Left cardiac atrium (tissue), 4 donors: ENCODE data around the gene LCORL. TPM values are rescaled to one million over a fixed set of nuclear protein-coding genes. Genes with fewer than 3 reads are reported as not detected.
"Not testable (repeated sequence)": the region's sequence is repeated elsewhere in the genome, so short reads cannot be mapped to it uniquely, and the experiment has no call there.

Experiments used
- ATAC-seq, 2 donors: fragments of 200-7000 bp; cut with Tn5 transposase; one replicate each; pipeline ENCODE4 v1.9.1; 2020; ENCODE audit warnings: mild to moderate bottlenecking in 2 of 2, moderate library complexity in 2 of 2
- DNase-seq: peaks from one replicate; pipeline ENCODE4 v3.0.0-alpha.2; 2020
- intact Hi-C, 2 donors: fragments of 100-400 bp; cut with DNase I; formaldehyde crosslinking; loops; one replicate each; pipeline versions ENCODE4 v1.14.1 to v1.15.1; 2022 to 2023
- total RNA-seq, 2 donors: library from RNA; stranded (reverse); fragmentation: NEBNext Ultra II Directional; extraction: Animal tissue kit (Norgen Biotek cat#: 25700); gene quantifications; one replicate each; pipeline ENCODE4 v1.2.1, GENCODE V29; 2021
- donor health status: DM: no; HTN: yes; CAD: no.
- donor health status: DM: no; HTN: yes; CAD: no; lungs with severe emphysema.
- donor health status: DM: yes; HTN: yes; CAD: no.
- donor health status: Dilated cardiomyopathy.

Gene LCORL
- total RNA-seq, 2 donors from 2014 or later: 7.5 to 8.1 TPM

DNA sequence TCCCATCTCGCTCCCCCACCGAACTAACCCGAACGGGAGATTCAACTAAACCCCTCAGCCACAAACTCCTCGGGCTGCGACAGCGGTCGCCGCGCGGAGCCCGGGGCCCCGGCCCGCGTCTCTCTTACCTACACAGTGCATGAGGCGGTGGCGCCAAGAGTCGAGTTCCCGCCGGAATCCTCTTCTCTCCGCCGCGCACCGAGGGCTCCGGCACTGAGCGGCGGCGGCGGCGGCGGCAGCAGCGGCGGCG lies 160 bp downstream of the LCORL start:
- ATAC-seq (peak; percentile 6 to 7), DNase-seq (no peak)
- intact Hi-C loops: loop anchor here in 1 of 2 donors (10.0 kb wide), 1 partner anchor 207 kb away; the partner anchor contains the start of genes DCAF16 and NCAPG

DNA sequence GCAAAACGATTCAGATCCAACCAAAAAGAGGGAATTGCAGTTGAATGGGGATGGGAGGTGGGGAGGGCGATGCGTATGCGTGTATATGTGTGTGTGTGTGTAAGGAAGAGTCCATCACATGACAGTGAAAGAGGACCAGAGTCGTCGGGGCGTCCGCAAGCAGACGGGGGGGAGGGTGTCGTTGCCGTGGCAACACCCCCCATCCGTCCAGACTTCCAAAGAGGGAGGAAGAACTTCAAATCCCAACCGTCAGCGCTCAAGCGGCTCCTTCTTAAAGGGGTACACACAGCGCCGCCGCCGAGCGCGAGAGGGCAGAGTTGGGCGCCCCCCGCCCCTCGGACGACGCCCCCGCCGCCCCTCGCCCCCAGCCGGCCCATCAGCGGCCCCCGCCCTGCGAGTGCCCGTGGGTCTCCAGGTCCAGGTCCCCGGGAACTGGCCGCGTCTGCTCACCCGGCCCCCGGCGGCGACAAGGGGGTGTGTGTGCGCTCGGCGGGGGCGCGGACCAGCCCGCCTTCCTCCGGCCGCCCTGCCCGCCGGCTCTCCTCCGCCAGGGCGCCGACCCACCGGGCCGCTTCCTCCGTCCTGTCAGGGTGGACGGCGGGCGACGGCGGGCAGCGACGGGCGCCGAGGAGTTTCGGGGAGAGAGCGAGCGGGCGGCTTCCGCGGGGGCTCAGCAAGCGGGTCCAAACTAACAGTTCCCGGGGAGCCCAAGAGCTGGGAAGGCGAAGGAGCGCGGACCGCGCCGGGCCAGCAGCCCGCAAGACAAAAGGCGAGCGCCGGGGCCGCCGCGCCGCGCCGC lies 685 bp downstream of the LCORL start:
- intact Hi-C loops: loop anchor here in 1 of 2 donors (10.0 kb wide), 1 partner anchor 206 kb away; the partner anchor contains the start of genes DCAF16 and NCAPG
- DNase-seq: peak; percentile 79
- peak; percentile 47 to 54 for ATAC-seq

DNA sequence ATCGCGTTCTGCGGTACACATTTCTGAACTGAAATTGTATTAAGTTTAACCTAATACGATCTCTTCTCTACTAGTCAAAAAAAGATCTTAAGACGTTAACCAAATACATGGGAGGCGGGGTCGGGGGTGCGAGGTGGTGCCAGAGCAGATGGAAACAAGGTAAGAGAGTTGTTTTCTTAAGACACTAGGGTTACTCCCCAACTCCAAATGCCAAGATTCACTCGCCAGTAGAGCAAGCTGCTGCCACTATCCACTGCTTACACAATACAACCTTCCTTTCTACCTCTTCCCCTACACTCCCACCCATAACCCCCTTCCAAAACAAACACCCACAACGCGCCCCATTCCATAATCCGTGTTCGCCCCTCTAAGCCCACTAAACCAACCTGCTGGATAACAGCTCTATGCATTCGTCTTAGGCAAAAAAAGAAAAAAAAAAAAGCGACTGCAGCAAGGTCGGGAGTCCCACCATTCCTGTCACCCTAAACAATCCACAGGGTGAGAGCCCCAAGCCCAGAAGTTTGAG lies 1.3 kb downstream of the LCORL start:
- intact Hi-C loops: loop anchor here in 1 of 2 donors (10.0 kb wide), 1 partner anchor 205 kb away; the partner anchor contains the start of genes DCAF16 and NCAPG
- DNase-seq: no peak
- ATAC-seq: no peak

DNA sequence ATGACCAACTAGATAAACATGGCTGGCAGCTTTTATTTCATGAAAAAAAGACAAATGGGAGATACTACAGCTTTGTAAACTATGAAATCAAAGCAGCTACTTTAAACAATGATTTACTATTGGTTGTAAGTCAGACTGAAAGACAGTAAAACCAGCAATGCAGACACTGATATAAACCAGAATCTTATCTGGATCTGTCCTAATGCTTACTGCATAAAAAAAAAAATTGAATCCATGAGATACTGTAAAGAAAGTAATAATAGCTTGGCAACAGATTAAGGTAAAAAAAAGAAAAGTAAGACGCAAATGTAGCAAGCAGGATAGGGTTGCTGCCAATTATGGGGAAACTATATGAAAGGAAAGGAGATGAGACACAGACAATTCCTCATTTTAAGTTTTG lies 7.3 kb downstream of the LCORL start:
- ATAC-seq (no peak), DNase-seq (no peak)
- intact Hi-C loops: no loop called here

DNA sequence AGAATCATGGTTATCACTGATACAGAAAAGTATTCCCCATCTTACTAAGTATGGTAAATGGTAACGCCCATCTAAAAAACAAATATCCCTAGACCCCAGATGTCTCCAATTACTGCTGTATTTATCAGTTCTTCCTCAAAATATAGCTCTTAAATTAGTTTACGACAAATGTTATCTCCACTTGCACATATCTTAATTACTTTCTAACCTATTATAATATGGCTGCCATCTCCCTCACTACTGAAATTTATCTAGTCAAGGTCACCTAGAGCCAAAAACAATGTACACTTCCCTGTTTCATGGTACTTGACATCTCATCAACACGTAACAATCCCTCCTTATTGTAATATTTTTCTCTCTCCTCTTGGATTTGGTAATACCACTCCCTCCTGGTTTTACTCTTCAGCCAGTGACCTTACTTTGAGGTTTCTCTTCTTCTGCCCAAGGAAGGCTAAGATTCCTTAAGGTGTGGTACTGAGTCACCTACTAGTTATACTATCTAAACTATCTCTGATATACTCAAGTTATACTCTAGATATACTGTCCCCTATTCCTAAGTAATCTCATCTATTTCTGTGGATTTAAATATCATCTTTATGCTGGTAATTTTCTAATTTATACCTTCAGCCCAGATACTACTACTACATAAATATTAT lies 8.6 kb downstream of the LCORL start:
- DNase-seq (no peak), ATAC-seq (no peak)
- intact Hi-C loops: no loop called here

- DNase-seq: no peak
- peak in 1 of 2 donors; percentile 51 for ATAC-seq
- intact Hi-C loops: no loop called here
Measured at GRCh38 chr4:18012134-18012806, 9.3 kb downstream of the LCORL start.

GRCh38 chr4:18007625-18008024 lies 13.9 kb downstream of the LCORL start:
- intact Hi-C loops: no loop called here
- no peak for ATAC-seq
- DNase-seq: no peak

DNA sequence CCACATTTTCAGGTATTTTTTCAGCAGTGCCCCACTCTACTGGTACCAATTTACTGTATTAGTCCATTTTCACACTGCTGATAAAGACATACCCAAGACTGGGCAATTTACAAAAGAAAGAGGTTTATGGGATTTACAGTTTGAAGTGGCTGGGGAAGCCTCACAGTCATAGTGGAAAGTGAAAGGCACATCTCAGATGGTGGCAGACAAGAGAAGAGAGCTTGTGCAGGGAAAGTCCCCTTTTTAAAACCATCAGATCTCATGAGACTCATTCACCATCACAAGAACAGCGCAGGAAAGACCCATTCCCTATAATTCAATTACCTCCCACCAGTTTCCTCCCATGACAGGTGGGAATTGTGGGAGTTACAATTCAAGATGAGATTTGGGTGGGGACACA lies 15.1 kb downstream of the LCORL start:
- DNase-seq, intact Hi-C loops, ATAC-seq: not testable (repeated sequence)

DNA sequence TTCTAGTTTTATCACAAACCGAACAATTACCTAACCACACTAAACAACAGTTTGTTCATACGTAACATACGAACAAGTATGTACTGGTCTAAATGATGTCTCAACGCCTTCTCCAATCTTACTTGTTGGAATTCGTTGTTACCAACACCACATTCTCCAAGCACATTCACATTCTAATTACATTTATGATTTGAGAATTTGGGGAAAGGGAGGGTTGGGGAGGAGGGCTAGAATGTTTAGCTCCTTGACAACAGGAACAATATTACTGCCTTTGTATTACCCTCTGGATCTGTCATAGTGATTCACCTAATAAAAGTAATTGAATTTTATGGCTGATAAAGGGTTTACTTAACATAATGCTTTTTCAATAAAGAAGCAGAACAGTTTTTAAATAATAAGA lies 24.4 kb downstream of the LCORL start:
- ATAC-seq (no peak), DNase-seq (no peak)
- intact Hi-C loops: no loop called here

- intact Hi-C loops: no loop called here
- no peak for ATAC-seq
- DNase-seq: no peak
Measured at GRCh38 chr4:17995165-17995564, 26.4 kb downstream of the LCORL start.

- intact Hi-C loops: no loop called here
- ATAC-seq: no peak
Measured at GRCh38 chr4:17985832-17986231, 35.7 kb downstream of the LCORL start.

GRCh38 chr4:17981063-17981462 lies 40.5 kb downstream of the LCORL start:
- intact Hi-C loops: no loop called here
- ATAC-seq: no peak
- DNase-seq: no peak

More at GRCh38 chr4:17985832-17986231, 35.7 kb downstream of the LCORL start:
- no peak for DNase-seq

DNA sequence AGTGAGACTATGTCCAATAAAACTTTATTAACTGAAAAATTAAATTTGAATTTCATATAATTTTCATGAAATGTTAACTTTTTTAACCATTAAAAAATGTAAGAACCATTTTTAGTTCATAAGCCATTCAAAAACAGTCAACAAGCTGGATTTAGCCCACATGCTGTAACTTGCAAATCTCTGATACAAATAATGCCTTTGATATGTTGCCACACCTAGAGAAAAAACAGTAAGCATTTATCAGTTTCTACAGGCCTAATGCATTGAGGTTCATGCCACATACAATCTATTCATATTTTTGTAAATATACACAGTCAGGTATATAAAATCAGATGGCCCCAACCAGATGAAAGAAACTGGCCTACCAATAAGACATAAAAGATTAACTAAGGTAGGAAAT lies 52.8 kb downstream of the LCORL start:
- intact Hi-C loops: no loop called here
- DNase-seq (no peak), ATAC-seq (no peak)

GRCh38 chr4:17967078-17967477 lies 54.5 kb downstream of the LCORL start:
- intact Hi-C loops: no loop called here
- no peak for ATAC-seq
- DNase-seq: no peak

DNA sequence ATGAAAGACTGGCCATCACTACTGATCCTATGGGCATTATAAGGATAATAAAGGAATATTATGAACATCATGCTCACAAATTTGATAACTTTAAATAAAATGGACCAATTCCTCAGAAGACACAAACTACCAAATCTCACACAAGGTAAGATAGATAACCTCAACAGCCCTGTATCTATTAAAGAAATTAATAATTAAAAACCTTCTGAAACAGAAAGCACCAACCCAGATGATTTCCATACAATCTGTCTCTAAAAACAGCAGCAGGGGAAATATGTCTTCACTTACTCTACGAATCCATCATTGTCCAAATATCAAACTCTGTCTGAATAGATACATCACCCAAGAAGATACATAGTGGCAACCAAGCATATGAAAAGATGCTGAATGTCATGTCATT lies 55.2 kb downstream of the LCORL start:
- intact Hi-C loops: no loop called here
- no peak for DNase-seq
- no peak for ATAC-seq

DNA sequence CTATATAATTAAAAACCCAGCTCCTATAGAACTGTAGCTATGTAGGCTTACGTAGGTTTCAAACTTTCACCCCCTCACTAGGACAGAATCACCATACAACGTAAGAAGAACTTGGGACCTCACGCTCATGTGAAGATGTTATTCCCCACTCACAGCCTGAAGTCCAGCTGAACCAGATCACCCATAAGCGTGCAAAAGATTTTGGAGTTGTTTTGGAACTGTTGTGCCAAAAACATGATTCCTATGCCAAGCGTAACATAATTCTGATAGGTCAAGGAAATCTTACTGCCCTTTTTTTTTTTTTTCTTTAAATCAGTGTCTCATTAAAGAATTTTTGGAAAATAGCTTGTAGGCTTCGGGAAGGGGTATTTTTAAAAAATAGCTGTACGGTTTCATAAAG lies 57.0 kb downstream of the LCORL start:
- no peak for ATAC-seq
- intact Hi-C loops: no loop called here
- no peak for DNase-seq

DNA sequence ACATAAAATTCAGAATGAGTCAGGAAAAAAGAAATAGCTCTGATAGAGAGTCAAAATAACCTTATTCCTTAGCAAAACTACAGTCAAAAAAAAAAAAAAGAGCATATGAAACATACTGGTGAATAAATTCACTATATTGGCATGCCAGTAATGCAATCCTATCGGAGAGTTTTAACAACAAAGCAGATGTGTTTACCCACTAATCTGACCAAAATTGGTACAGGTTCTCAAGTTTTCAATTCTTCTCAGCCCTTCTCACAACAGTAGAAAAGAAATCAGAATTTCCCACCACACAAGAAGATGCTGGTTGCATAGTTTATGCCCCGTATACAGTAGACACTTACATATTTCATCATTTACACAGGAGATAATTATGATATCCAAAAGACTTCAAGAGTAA lies 59.4 kb downstream of the LCORL start:
- intact Hi-C loops: no loop called here
- no peak for ATAC-seq
- DNase-seq: no peak

DNA sequence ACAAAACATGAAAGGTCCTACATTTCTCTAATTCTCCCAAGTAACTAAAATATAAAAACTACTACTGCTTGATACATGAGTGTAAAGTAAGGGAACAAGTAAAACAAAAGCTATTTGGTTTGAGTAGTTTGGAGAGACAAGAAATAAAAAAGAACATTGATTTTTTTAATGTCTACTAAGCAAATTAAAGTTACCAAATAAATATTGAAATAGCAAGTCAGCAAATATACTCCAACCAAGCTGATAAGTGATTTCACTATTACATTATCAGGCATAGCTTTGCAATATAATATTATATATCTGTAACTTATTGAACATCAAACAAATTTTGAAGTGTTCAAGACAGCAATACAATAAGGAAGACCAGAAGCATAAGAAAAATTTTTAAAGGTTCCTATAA lies 60.3 kb downstream of the LCORL start:
- intact Hi-C loops: no loop called here
- no peak for DNase-seq
- no peak for ATAC-seq

- no peak for ATAC-seq
Measured at GRCh38 chr4:17958181-17958580, 63.4 kb downstream of the LCORL start.

DNA sequence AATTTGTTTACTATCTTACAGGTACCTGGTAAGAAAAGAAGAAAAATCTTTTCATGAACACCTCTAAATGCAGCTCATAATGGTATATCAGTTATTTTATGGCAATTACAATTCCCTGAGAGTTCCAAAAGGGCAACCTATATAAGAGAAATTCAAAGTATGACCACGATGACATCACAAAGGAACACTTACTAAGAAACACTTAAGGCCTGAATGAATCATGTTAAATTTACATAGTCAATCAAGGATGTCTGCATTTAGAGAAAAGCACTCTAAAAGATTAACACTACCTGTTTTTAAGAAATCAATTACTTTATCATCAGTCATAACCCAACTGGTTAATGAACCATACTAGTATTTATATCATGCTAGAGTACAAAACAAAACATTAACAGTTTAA lies 63.9 kb downstream of the LCORL start:
- no peak for DNase-seq
- no peak for ATAC-seq
- intact Hi-C loops: no loop called here

More at GRCh38 chr4:17958181-17958580, 63.4 kb downstream of the LCORL start:
- no peak for DNase-seq
- intact Hi-C loops: no loop called here
